GM18519 (cell line): ENCODE data around the gene HLA-C.
"Not testable (repeated sequence)": the region's sequence is repeated elsewhere in the genome, so short reads cannot be mapped to it uniquely, and the experiment has no call there.

Experiments used
- ATAC-seq: cut with Tn5 transposase; IDR thresholded peaks from one replicate; pipeline ENCODE4 v1.9.1; 2021; ENCODE audit warnings: mild to moderate bottlenecking, moderate library complexity; ENCODE audit not compliant: unreplicated experiment, low FRiP score

Gene HLA-C

GRCh38 chr6:31270788-31271640, 878 bp downstream of the HLA-C start:
- no peak for ATAC-seq

DNA sequence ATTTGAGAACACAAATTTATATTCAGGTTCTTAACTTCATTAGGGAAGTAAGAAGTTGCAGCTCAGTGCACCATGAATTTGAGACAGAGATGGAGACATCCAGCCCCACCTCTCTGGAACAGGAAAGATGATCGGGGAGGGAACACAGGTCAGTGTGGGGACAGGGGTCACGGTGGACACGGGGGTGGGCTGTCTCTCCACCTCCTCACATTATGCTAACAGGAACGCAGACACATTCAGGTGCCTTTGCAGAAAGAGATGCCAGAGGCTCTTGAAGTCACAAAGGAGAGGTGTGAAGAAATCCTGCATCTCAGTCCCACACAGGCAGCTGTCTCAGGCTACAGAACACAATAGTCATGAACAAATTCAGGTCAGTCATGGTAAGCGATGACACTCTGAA, 3.1 kb downstream of the HLA-C start:
- no peak for ATAC-seq

DNA sequence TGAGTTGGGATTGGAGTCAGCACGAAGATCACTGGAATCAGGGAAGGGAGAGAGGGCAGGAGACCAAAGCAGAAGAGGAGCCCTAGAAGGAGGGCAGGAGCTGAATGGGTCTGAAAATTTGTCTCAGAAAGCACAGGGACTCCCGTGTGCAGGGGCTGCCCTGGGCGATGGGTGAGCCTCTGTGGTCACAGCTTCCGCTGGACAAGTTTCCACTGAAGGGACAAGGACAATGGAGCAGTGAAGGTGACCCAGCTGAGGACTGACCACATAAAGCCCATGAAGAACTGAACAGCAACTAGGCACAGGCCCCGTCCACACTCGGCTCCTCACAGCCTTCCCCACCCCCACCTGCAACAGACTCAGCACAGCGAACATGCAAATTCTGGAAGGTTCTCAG, 3.5 kb downstream of the HLA-C start:
- no peak for ATAC-seq

- ATAC-seq, result no peak
These were observed 4.1 kb downstream of the HLA-C start for GRCh38 chr6:31267651-31268368.

DNA sequence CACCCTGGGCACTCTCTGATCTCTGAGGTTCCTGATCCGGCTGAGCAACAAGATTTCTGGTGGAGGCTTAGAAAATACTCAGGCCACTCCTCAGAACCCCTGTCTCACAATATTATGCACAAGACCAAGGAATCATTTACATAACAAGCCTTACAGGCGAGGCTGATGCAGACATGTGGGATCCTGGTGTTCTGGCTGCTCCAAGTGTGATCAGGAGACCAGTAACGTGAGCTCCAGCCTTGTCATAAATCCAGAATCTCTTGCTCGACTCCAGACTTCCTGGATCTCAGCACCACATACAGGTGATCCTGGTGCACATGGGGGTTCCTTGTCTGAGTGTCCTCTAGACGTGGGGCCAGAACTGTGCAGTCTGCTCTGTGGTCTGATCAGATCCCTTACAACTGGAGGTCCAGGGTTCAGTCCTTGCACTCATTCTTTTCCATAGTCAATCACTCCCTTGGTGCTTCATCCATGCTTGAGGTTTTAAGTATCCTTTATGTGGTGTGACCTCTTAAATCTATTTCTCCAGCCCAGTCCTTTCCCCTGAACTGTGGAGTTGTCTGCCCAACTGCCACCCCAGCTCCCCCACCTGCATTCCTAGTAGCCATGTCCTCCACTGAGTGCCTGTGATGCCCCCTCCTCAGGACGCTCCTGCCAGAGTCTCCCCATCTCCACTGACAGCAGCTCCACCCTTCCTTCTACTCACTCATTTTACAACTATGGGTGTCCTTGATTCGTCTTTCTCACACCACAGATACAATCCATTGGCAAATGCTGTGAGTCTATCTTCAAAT, 5.1 kb downstream of the HLA-C start:
- no peak for ATAC-seq

- ATAC-seq, result no peak
These were observed 6.0 kb downstream of the HLA-C start for GRCh38 chr6:31265926-31266325.

DNA sequence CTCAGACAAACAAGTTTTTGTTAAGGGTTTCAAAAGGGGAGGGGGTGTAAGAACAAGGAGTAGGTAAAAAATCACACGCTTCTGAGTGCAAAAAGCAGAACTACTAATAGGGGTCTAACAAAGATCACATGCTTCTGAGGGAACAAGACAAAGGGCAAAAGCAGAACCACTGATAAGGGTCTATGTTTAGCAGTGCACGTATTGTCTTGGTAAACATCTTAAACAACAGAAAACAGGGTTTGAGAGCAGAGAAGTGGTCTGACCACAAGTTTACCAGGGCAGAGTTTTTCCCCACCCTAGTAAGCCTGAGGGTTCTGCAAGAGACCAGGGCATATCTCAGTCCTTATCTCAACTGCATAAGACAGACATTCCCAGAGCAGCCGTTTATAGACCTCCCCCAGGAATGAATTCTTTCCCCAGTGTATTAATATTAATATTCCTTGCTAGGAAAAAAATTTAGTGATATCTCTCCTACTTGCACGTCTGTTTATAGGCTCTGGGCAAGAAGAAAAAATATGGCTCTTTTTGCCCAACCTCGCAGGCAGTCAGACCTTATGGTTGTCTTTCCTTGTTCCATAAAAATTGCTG, 8.5 kb downstream of the HLA-C start:
- ATAC-seq, result not testable (repeated sequence)

DNA sequence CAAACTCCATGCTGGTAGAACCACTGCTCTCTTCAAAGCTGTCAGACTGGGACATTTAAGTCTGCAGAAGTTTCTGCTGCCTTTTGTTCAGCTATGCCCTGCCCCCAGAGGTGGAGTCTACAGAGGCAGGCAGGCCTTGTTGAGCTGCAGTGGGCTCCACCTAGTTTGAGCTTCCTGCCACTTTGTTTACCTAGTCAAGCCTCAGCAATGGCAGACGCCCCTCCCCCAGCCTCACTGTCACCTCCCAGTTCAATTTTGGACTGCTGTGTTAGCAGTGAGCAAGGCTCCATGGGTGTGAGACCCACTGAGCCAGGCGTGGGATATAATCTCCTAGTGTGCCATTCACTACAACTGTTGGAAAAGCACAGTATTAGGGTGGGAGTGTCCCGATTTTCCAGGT, 11.9 kb downstream of the HLA-C start:
- not testable (repeated sequence) for ATAC-seq

GRCh38 chr6:31252625-31253024, 19.3 kb downstream of the HLA-C start:
- no peak for ATAC-seq

DNA sequence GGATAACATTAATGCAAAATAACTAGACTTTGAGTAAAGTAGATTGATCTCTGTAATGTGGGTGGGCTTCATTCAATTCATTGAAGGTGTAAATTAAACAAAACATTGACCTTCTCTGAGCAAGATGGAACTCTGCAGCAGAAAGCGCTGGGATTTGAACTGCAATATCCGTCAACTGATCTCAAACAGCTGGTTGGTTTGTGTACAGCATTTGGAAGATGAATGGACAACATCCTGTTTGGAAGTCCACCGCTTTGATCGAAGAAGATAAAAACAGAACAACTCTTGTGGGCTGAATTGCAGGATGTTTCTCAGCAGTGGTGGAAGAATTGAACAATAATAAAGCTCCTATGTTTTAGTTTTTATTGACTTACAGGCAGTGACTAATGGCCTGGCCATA, 20.6 kb downstream of the HLA-C start:
- ATAC-seq, result no peak

DNA sequence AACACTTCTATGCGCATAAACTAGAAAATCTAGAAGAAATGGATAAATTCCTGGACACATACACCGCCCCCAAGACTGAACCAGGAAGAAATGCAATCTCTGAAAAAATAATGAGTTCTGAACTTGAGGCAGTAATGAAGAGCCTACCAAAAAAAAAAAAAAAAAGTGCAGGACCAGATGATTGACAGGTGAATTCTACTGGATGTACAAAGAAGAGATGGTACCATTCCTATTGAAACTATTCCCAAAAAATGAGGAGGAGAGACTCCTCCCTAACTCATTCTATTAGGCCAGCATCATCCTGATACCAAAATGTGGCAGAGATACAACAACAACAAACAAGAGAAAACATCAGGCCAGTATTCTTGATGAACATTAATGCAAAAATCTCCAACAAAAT, 22.7 kb downstream of the HLA-C start:
- ATAC-seq, result no peak

GRCh38 chr6:31247813-31248212, 24.1 kb downstream of the HLA-C start:
- no peak for ATAC-seq

DNA sequence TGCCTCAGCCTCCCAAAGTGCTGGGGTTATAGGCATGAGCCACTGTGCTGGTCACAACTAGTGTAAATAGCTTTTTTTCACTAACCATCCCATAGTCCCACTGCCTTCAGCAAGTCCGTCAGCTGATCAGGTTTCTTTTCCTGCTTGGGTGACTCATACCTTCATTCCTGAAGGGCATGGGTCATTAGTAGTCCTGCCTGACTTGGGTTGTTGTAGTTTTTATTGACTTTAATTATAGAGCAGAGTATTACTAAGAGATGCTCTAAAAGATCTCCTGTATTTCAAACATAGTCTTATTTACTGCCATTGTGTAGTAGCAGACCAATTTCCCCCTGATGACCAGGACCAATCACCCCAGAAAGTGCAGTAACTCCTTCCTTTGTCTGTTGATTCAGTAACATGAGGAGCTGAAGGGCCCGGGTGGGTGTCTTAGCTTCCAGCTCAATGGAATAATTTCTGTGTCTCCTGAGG, 25.8 kb downstream of the HLA-C start:
- no peak for ATAC-seq

DNA sequence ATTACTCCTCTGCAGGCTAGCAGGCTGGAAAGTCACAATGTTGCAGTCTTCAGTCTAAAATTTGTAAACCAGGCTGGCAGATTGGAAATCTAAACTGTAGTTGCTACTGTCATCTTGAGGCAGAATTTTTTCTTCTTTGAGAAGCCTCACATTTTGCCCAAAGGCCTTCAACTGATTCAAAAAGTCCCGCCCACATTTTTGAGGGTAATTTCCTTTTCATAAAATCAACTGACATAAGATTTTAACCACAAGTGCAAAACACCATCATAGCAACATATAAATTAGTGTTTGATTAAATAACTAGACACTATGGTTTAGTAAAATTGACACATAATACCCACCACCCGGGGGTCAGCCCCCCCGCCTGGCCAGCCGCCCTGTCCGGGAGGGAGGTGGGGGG, 28.4 kb downstream of the HLA-C start:
- no peak for ATAC-seq

GRCh38 chr6:31239854-31240253, 32.0 kb downstream of the HLA-C start:
- no peak for ATAC-seq

DNA sequence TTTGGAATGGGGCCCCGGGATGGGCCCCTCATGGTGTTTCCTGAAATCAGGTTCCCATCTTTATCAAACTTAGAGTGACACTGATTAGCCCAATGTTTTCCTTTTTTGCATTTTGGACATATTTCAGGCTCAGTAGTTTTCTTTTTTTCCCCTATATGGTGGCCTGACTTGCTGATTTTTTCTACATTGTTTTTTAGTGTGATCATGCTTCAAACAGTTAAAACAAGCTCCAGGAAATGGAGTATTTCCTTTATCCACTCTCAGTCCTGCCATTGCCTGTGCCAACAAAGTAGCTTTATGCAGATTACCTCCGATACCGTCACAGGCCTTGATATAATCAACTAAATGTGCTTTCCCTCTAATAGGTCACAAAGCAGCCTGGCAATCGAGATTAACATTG, 37.8 kb downstream of the HLA-C start:
- ATAC-seq, result not testable (repeated sequence)

DNA sequence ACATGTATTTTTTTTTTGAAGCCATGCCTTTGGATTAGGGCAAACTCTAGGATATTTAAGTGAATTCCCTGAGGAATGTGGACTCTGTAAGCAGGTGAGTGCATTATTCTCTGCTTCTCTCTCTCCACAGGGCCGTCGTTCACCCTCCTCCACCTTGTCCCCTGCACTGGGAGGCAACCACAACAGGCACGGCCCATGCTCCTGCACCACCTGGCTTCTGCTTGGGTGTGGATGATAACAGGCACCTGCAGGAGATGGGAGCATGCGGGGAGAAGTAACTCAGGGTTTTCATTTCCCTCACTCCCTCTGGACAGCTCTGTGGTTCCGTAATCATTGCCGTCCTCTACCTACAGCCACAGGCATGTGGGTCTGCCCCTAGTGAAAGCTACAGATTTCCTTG, 43.4 kb downstream of the HLA-C start:
- no peak for ATAC-seq

DNA sequence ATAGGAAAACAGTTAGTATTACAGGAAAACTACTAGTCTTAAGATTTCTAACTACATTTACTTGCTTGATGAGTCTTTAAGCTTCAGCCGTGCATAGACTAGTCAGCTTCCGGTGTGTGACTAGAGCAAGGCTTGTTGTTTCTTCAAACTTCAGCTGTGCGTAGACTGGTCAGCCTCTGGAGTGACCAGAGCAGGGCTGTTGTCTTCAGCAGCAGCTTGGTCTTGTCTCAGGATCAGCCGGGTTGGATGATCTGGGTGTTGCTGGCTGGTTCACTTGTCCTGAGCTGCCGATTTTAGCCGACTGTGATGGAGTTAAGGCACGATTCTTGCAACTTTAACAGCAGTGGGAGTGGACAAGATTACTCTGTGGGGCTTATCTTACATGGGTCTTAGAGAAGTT, 44.7 kb downstream of the HLA-C start:
- ATAC-seq, result no peak

DNA sequence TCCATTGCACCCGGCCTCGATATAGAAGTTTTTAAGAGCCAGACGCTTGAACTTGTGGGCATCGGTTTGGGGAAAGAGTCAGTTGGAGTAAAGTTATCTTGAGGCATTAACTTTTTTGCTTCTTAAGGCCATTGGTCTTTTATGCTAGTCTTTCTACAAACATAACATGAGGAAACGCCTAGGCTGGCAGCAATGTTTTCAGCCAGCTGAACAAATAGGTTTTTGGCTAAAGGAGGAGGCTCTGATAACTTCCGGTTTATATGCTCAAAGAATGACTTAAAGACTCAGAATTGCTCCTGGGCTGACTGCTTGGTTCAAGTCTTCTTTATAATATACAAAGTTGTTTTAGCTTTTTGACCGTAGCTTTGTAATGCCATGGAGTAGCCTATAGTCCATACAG, 46.2 kb downstream of the HLA-C start:
- no peak for ATAC-seq

DNA sequence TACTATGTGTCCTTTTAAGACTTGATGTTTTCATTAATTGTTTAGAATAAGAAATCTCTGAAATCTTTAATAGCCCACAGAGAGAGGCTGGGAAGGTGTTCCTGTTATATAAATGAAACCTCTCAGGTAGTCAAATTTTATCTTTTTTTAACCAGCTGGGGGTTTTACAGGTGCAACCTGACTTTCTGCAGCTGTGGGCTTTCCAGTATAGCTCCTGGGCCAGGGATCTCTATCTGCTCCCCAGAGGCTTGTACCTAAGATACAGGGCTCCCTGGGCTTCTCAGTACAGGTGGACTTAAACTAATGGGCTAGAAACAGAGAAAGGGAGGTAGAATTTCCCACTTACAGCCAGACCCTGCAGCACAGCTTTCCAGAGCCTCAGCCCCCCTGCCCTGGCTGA, 49.4 kb downstream of the HLA-C start:
- no peak for ATAC-seq
